ENCODE data around the gene USH2A. TPM values are rescaled to one million over a fixed set of nuclear protein-coding genes. Genes with fewer than 3 reads are reported as not detected.

Gene USH2A
- total RNA-seq, 1 donor from 2014 or later, result not detected

DNA sequence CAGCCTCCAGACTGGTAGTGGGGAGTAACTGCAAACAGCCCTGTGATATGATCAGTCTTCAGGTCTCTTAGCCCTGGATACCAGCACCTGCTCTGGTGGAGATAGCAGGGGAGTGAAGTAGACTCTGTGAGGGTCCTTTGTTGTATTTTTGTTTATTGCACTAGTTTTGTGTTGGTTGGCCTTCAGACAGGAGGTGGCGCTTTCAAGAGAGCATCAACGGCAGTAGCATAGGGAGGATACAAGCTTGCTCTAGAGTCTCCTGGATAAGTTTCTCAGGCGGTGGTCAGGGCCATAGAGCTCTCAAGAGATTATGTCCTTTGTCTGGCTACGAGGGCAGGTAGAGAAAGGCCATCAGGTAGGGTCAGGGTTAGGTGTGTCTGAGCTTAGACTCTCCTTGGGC is 116.4 kb downstream of the USH2A start:
- TF ChIP-seq, protein P1, sequence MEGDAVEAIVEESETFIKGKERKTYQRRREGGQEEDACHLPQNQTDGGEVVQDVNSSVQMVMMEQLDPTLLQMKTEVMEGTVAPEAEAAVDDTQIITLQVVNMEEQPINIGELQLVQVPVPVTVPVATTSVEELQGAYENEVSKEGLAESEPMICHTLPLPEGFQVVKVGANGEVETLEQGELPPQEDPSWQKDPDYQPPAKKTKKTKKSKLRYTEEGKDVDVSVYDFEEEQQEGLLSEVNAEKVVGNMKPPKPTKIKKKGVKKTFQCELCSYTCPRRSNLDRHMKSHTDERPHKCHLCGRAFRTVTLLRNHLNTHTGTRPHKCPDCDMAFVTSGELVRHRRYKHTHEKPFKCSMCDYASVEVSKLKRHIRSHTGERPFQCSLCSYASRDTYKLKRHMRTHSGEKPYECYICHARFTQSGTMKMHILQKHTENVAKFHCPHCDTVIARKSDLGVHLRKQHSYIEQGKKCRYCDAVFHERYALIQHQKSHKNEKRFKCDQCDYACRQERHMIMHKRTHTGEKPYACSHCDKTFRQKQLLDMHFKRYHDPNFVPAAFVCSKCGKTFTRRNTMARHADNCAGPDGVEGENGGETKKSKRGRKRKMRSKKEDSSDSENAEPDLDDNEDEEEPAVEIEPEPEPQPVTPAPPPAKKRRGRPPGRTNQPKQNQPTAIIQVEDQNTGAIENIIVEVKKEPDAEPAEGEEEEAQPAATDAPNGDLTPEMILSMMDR (conservative IDR thresholded peaks at IDR 0.05; ENCODE audit: low read depth, low read length), result peak; percentile 14
- no peak for DNase-seq (ENCODE audit: low read depth)
- no peak overlapping the region for H3K4me3 ChIP-seq (ENCODE audit: low read depth, low read length)

DNA sequence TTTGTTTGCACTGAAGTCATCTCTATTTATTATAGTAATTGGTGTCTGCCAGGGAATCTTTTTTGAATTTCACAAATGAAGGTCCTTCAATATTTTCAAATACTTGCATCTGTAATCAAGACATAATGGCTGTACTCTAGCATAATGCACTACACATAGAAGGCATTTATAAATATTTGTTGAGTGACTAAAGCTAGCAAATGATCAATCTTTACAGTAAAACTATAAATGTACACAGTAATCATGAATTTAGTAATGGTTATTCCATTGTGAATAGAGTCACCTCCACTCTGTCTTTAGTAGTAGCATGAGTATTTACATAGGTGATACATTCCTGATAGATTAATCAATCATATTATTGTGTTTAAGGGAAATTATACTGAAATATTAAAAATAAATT is 119.6 kb downstream of the USH2A start:
- no peak for DNase-seq (ENCODE audit: low read depth)

DNA sequence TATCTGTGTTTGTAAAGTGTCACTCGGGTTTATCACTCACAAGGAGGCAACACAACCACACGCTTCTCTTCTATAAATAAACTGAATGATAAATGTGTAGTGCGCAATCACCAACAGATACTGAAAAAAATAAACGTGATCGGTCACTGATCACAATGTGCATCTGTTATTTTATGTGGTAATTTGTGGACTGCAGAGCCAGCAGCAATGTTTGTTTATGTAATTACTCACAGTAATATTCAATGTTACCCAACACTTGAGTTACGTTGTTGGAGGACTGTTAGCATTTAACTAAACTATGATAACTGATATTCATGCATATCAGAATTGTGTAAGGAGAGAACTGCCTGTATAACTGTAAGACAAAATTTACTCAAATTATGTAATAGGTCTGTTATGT is 129.6 kb downstream of the USH2A start:
- no peak for DNase-seq (ENCODE audit: low read depth)
- TF ChIP-seq, protein P1 (conservative IDR thresholded peaks at IDR 0.05; ENCODE audit: low read depth, low read length), result no peak
- no peak overlapping the region for H3K4me3 ChIP-seq (ENCODE audit: low read depth, low read length)

More for the DNA sequence above, 119.6 kb downstream of the USH2A start:
- TF ChIP-seq, protein P1 (conservative IDR thresholded peaks at IDR 0.05; ENCODE audit: low read depth, low read length), result no peak
- no peak overlapping the region for H3K4me3 ChIP-seq (ENCODE audit: low read depth, low read length)

DNA sequence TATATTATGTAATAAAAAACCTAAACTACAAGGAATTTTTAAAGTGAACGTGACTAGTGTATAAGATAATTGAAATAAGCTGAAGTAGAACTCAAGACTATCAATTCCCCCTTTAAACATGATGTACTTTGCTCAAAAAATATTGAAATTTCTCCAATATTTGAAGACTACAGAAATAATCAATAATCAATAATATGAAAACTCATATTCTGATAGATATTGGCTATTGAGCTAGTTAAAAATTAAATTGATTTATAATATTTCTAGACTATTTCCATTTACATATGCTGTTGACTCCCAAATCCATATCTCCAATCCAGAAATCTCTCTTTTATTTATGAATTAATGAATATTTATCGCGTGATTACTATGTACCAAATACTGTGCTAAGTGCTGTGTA is 133.2 kb downstream of the USH2A start:
- TF ChIP-seq, protein P1 (conservative IDR thresholded peaks at IDR 0.05; ENCODE audit: low read depth, low read length), result no peak
- DNase-seq (ENCODE audit: low read depth), result no peak
- H3K4me3 ChIP-seq (ENCODE audit: low read depth, low read length), result no peak overlapping the region

DNA sequence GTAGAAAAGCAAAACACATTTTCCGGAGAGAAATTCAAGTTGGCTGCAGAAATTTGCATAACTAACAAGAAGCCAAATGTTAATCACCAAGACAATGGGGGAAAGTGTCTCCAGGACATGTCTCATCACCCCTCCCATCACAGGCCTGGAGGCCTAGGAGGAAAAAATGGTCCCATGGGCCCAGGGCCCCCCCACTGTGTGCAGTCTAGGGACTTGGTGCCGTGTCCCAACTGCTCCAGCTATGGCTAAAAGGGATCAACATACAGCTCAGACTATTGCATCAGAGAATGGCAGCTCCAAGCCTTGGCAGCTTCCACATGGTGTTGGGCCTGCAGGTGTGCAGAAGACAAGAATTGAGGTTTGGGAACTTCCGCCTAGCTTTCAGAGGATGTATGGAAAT is 138.2 kb downstream of the USH2A start:
- DNase-seq (ENCODE audit: low read depth), result no peak

DNA sequence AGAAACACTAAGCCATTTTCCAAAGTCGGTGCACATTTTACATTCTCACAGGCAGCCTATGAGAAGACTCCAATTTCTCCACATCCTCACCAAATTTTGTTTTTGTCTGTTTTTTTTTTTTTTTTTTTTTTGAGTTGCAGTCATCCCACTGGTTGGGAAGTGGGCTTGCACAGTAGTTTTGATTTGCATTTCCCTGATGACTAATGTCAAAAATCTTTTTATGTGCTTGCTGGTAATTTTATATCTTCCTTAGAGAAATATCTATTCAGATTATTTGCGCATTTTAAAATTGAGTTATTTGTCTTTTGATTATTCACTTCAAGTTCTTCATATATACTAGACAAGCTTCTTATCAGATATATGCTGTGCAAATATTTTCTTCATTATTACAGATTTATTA is 141.5 kb downstream of the USH2A start:
- no peak overlapping the region for H3K4me3 ChIP-seq (ENCODE audit: low read depth, low read length)
- TF ChIP-seq, protein P1 (conservative IDR thresholded peaks at IDR 0.05; ENCODE audit: low read depth, low read length), result no peak
- no peak for DNase-seq (ENCODE audit: low read depth)

More for the DNA sequence above, 138.2 kb downstream of the USH2A start:
- TF ChIP-seq, protein P1 (conservative IDR thresholded peaks at IDR 0.05; ENCODE audit: low read depth, low read length), result no peak
- no peak overlapping the region for H3K4me3 ChIP-seq (ENCODE audit: low read depth, low read length)

DNA sequence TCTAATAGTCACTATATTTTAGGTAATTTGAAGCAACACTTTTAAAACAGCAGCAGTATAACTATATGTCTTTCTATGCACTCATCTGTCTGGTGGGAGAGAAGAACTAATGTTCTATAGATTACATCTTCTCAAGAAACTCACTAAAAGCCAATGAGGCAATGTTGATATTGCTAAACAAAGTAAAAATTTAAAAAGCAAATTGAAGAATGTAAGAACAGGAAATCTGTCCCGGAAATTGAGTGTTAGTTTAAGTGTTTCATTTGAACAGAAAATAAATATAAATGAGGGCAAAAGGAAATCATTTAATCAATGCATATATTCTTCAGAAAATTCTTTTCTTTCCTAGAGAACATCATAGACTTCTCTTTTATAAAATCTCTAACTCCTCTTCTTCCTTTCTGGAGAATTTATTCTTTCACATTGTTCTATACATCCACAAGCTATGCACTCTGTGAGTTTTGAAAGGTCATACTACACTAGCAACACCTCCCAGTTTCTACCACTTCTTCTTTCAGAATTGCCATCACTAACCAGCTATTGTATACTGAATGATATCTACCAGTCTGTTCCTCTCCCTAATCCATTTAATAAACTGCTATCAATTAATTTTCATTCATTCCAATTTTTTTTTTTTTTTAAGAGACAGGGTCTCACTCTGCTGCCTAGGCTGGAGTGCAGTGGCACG is 153.0 kb downstream of the USH2A start:
- DNase-seq (ENCODE audit: low read depth), result no peak
- TF ChIP-seq, protein P1 (conservative IDR thresholded peaks at IDR 0.05; ENCODE audit: low read depth, low read length), result no peak
- H3K4me3 ChIP-seq (ENCODE audit: low read depth, low read length), result no peak overlapping the region

Measured in epithelial cell of proximal tubule (primary cell).